Mesothelial cell of epicardium (in vitro differentiated cells): ENCODE measurements around the gene PQBP1. TPM values are rescaled to one million over a fixed set of nuclear protein-coding genes. Genes with fewer than 3 reads are reported as not detected.

Experiments used
- DNase-seq, 2 experiments: peaks; one replicate each; pipeline ENCODE4 v3.0.0; 2021; ENCODE audit warnings: low spot score in 2 of 2; ENCODE audit not compliant: unreplicated experiment in 2 of 2
- H3K27ac Mint-ChIP-seq: 2 replicates; pipeline ENCODE4 v1.8.0; 2021; ENCODE audit warnings: mixed read lengths
- H3K27me3 Mint-ChIP-seq: 2 replicates; pipeline ENCODE4 v1.8.0; 2021; ENCODE audit warnings: low read depth, mixed read lengths
- H3K36me3 Mint-ChIP-seq: 2 replicates; pipeline ENCODE4 v1.8.0; 2021; ENCODE audit warnings: mixed read lengths
- H3K4me1 Mint-ChIP-seq: 2 replicates; pipeline ENCODE4 v1.8.0; 2021; ENCODE audit warnings: mixed read lengths
- H3K4me3 Mint-ChIP-seq: 2 replicates; pipeline ENCODE4 v1.8.0; 2021; ENCODE audit warnings: mild to moderate bottlenecking, moderate library complexity, mixed read lengths
- H3K9me3 Mint-ChIP-seq: 2 replicates; pipeline ENCODE4 v1.8.0; 2021; ENCODE audit warnings: mixed read lengths
- total RNA-seq: library from RNA; stranded (reverse); gene quantifications from 3 replicates; pipeline ENCODE4 v1.2.1, GENCODE V29; 2021
- TF ChIP-seq, protein P1 (sequence below): fragments of 200-600 bp; sonication (generic); IDR thresholded peaks from one replicate; pipeline ENCODE4 v1.5.0; 2021; ENCODE audit warnings: antibody characterized with exemption; ENCODE audit not compliant: unreplicated experiment

Gene PQBP1
- total RNA-seq, 1 donor from 2014 or later = 62.2 TPM

DNA sequence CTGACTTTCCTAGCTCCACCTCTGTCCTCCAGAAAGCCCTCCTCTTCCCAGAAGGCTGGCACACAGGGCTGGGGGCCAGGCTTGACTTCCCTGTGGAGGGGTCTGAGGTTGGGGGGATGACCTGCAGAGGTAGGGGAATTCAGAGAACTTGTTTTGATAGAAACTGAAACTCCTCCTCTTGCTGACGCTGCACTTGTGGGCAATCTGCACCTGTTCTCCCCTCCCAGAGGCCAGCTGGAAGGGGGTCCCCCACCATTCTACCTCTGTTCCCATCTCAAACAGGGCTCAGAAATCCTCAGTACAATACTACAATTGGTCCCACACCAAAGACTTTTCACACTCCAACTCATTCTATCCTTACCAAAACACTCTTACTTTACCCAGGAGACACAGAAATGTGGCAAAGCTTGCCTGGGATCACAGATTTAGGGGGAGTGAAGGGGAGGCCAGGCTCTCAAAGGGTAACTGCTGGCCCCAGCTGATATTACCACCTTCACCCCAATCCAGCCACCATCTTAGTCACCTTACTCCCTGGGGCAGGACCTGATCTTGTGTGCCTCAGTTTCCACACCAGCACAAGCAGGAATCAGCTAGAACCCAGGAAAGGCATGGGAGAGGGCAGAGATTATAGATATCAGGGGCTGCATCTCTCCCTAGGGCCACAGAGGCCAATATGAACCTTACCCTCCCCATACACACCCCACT lies 41.1 kb downstream of the PQBP1 start:
- H3K4me3 Mint-ChIP-seq = no peak overlapping the region
- no peaks in the 10 kb centered on the region for H3K27me3 Mint-ChIP-seq
- no peak for DNase-seq
- H3K9me3 Mint-ChIP-seq = peaks cover 25% of the 10 kb centered on the region
- H3K36me3 Mint-ChIP-seq = peaks cover 17% of the 10 kb centered on the region
- no peaks in the 10 kb centered on the region for H3K4me1 Mint-ChIP-seq
- H3K27ac Mint-ChIP-seq = no peak overlapping the region
- TF ChIP-seq, protein P1, sequence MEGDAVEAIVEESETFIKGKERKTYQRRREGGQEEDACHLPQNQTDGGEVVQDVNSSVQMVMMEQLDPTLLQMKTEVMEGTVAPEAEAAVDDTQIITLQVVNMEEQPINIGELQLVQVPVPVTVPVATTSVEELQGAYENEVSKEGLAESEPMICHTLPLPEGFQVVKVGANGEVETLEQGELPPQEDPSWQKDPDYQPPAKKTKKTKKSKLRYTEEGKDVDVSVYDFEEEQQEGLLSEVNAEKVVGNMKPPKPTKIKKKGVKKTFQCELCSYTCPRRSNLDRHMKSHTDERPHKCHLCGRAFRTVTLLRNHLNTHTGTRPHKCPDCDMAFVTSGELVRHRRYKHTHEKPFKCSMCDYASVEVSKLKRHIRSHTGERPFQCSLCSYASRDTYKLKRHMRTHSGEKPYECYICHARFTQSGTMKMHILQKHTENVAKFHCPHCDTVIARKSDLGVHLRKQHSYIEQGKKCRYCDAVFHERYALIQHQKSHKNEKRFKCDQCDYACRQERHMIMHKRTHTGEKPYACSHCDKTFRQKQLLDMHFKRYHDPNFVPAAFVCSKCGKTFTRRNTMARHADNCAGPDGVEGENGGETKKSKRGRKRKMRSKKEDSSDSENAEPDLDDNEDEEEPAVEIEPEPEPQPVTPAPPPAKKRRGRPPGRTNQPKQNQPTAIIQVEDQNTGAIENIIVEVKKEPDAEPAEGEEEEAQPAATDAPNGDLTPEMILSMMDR = no peak

DNA sequence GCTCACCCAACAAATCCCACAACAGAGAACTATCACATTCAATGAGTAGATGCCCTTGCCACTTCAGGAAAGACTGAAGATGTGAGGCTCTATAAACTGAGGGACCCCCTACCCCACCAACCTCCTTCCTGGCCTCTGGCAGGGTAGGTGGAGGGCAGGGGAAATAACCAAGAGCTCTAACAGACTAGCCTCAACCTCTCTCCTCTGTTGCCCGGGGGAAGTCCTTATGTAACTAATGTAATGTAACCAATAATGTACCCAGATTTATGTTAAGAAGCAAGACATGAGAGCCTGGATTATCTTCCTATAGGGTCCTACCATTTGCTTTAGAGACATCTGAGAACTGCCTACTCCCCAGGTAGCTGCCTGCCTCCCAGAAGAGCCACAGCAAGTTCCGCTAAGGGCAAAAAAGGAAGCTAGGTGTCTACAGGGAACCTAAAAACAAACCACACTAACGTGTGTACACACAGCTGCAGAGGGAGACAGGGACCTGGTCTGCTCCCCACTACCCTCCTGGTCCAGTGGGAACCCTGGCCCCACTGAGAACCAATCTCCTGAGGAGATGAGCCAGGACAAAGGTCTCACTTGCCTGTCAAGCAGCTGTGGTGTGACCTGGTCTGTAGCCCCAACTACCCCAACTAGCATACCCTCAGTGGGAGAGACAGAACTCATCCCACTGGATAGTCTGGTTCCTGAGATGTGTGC lies 41.9 kb downstream of the PQBP1 start:
- TF ChIP-seq, protein P1 = no peak
- Mint-ChIP-seq H3K4me1 (no peaks in the 10 kb centered on the region), H3K4me3 (no peak overlapping the region), H3K27me3 (no peaks in the 10 kb centered on the region), H3K9me3 (peaks cover 23% of the 10 kb centered on the region), H3K36me3 (peaks cover 9% of the 10 kb centered on the region), H3K27ac (no peak overlapping the region)
- DNase-seq = no peak

DNA sequence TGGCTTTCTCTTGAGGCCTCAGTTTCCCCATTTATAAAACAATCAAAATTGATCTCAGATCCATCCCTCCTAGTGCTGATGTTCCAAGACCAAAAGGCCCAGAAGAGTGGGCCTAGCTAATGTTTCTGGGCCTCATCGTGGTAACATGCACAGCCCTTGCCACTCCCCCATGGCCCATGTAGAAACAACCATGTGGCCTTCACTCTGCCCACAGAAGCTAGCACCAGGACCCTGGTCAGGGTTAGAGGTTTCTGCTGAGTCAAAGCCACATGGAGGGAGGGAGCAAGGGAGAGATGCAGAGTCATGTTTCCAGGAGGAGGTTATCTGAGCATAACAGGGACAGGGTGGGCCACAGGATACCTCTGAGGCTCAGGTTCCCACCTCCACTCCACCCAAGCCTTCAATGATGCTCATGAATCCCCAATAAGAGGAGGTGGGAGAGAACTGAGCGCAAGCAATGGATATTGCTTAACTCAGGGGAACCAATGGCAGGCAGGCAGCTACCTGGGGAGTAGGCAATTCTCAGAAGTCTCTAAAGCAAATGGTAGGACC lies 42.8 kb downstream of the PQBP1 start:
- Mint-ChIP-seq H3K27me3 (no peaks in the 10 kb centered on the region), H3K36me3 (peaks cover 3% of the 10 kb centered on the region), H3K9me3 (peaks cover 21% of the 10 kb centered on the region), H3K4me1 (no peaks in the 10 kb centered on the region), H3K27ac (no peak overlapping the region), H3K4me3 (no peak overlapping the region)
- DNase-seq = no peak
- TF ChIP-seq, protein P1 = no peak

DNA sequence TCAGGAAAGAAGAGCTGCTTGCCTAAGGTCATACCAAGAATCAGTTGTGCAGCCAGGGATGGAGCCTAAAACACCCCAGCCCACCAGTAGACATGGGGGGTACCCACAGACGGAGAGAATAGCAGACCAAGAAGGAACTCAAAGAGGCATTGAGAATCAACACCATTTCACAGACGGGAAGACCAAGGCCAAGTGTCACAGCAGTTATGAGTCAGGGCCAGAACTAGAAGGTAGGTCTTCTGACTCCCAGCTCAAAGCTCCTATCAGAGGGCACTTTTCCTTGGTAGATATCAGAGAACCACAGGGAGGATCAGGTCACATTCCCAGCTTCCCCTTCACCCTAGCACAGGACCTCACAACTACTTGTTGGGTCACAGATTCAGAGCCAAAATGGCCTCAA lies 45.2 kb downstream of the PQBP1 start:
- Mint-ChIP-seq H3K9me3 (peaks cover 17% of the 10 kb centered on the region), H3K4me1 (no peaks in the 10 kb centered on the region), H3K27me3 (no peaks in the 10 kb centered on the region), H3K27ac (no peak overlapping the region), H3K36me3 (peaks cover 3% of the 10 kb centered on the region), H3K4me3 (no peak overlapping the region)
- TF ChIP-seq, protein P1 = no peak
- no peak for DNase-seq

DNA sequence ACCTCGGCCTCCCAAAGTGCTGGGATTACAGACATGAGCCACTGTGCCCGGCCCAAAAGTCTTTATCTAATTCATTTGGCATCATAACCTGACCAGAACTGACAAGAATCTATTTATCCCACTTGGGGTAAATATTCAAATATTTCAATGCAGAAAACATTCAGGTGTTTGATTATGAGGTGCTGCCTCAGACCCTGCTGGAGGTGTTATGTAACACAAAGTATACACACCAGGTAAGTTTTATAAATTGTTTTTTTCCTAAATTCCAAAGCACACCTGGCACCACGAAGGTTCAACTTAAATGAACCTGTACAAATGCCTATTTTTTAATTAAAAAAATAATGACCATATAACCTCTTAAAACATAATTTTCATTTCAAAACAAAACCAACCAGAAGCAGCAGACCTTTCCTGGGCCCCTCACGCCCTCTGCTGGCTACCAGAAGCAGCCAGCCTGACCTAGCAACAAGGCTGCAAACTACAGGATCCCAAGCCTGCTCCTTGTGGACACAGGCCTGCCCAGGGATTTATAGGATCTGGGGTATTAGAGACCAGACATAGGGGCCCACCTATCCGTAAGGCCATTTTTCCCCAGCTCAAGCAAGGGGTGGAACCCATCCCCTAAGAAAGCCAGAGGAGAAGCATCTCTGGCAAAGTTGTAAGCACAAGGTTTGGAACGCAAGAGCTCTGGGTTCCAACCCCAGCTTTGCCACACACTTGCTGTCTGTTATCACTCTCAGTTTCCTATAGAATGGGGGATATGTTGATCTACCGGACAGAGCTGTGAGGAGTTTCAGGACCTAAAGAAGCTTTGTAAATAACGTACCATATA lies 48.0 kb downstream of the PQBP1 start:
- TF ChIP-seq, protein P1 = no peak
- peak overlapping the region; percentile 16 for H3K27ac Mint-ChIP-seq
- H3K27me3 Mint-ChIP-seq = no peaks in the 10 kb centered on the region
- no peak overlapping the region for H3K4me3 Mint-ChIP-seq
- peak in 1 of 2 experiments; percentile 46 for DNase-seq
- peaks cover 5% of the 10 kb centered on the region for H3K36me3 Mint-ChIP-seq
- H3K9me3 Mint-ChIP-seq = peaks cover 19% of the 10 kb centered on the region
- H3K4me1 Mint-ChIP-seq = no peaks in the 10 kb centered on the region
